Measurements from ENCODE around the gene MYDGF.
A peak's percentile ranks its signal among the peaks of the same experiment; 100 is the strongest.

MYDGF gene

GRCh38 chr19:4640247-4641000 lies 29.7 kb downstream of the MYDGF start:
- DNase-seq, result no peak

- no peak for DNase-seq
These were observed 30.5 kb downstream of the MYDGF start for GRCh38 chr19:4639531-4640246.

- peak; percentile 99 for DNase-seq
These were observed 31.2 kb downstream of the MYDGF start, which contains the start of gene TNFAIP8L1 for GRCh38 chr19:4638828-4639530. Gene TNFAIP8L1, plus strand, starts transcription at chr19:4639516. Its CDS starts 12,354 bp downstream, at chr19:4651870.

- DNase-seq, result no peak
These were observed 31.8 kb downstream of the MYDGF start for GRCh38 chr19:4638317-4638716.

GRCh38 chr19:4636761-4637160 lies 33.4 kb downstream of the MYDGF start:
- DNase-seq, result no peak

- DNase-seq, result peak; percentile 80
These were observed 33.9 kb downstream of the MYDGF start for GRCh38 chr19:4636151-4636717.

GRCh38 chr19:4635754-4636116 lies 34.4 kb downstream of the MYDGF start:
- no peak for DNase-seq

GRCh38 chr19:4633140-4633967 lies 36.8 kb downstream of the MYDGF start:
- DNase-seq, result peak; percentile 54

GRCh38 chr19:4624733-4625362 lies 45.3 kb downstream of the MYDGF start:
- no peak for DNase-seq

- DNase-seq, result no peak
These were observed 45.8 kb downstream of the MYDGF start for GRCh38 chr19:4624301-4624700.

GRCh38 chr19:4622695-4623421 lies 47.3 kb downstream of the MYDGF start:
- no peak for DNase-seq

- no peak for DNase-seq
These were observed 49.5 kb downstream of the MYDGF start for GRCh38 chr19:4620675-4621074.

GRCh38 chr19:4619668-4620294 lies 50.4 kb downstream of the MYDGF start:
- no peak for DNase-seq

- no peak for DNase-seq
These were observed 52.1 kb downstream of the MYDGF start for GRCh38 chr19:4618019-4618418.

GRCh38 chr19:4613254-4613751 lies 56.8 kb downstream of the MYDGF start:
- no peak for DNase-seq

GRCh38 chr19:4609878-4610511 lies 60.1 kb downstream of the MYDGF start:
- DNase-seq, result no peak

Measured in activated naive CD4-positive, alpha-beta T cell treated with Interleukin-2 at 50 U/mL for 16 hours (primary cell).